Erythroblast (primary cell): ENCODE data around the gene CCDC73.

Experiments
- GATA1 ChIP-seq: IDR thresholded peaks from 2 replicates; pipeline ENCODE4 v1.6.1; 2011; ENCODE audit warnings: low read depth, mild to moderate bottlenecking, control low read depth, low read length, moderate library complexity
- POLR2A ChIP-seq: IDR thresholded peaks from 2 replicates; pipeline ENCODE4 v1.6.1; 2011; ENCODE audit warnings: mild to moderate bottlenecking, low read length

DNA sequence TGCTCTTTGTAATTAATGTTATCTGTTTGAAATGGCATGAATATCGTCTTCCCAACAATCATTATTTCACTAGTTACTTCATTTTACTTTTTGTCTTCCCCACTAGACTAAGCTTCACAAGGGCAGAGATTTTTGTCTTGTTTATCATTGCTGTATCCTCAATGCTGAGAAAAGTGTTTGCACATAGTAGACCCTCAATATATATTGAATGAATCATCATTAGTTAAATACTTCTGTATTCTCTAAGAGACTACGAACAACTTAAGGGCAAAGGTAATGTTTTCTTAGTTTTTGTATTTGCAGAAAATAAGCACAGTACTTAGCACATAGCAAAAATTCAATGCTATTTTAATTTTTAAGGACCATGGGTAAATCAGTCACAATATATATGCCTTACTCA, 95.9 kb downstream of the CCDC73 start:
- TF ChIP-seq POLR2A: no peak
- TF ChIP-seq GATA1: no peak
